GM19025 (cell line): ENCODE measurements around the gene TBX5.
"Not testable (repeated sequence)": the region's sequence is repeated elsewhere in the genome, so short reads cannot be mapped to it uniquely, and the experiment has no call there.

Experiments used
- ATAC-seq: cut with Tn5 transposase; IDR thresholded peaks from one replicate; pipeline ENCODE4 v1.9.1; 2021; ENCODE audit warnings: mild to moderate bottlenecking, low read depth, moderate library complexity; ENCODE audit not compliant: unreplicated experiment

TBX5 gene

DNA sequence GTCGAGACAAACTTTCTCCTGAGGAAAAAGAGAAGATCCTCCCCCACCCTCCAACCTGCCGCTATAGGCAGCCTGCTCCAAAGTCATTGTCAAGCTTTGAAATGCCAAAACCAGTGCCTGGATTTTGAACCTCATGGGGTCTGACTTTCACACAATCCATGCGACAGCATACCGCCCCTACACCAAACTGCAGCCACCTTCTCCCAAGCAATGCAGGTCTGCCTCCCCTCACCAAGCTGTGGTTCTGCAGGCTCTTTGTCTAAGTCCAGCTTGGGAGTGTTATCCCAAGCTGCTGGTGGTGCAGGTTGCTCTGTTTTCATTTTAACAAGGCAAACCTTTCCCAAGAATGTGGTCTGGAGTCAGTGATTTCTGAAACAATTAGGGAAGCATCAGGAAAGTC lies 12.4 kb downstream of the TBX5 start:
- ATAC-seq = no peak

DNA sequence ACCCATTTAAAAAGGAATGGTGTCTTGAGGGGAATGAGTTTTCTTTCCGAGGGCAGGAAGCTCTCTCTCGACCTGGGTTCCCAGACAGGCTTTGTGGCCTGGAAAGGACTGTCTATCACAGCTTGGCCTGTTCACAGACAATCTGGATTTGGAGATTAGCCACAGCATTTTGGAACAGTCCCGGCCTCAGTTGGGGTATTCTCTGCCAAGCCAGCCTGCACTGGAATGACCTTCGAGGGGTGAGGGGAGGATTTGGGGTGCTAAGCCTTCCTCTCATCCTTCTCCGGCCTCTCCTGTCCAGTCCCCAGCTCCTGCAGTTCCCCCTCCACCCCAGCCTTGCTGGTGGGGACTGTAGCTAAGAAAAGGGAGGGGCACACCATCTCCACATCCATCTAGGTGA lies 13.0 kb downstream of the TBX5 start:
- ATAC-seq = no peak

DNA sequence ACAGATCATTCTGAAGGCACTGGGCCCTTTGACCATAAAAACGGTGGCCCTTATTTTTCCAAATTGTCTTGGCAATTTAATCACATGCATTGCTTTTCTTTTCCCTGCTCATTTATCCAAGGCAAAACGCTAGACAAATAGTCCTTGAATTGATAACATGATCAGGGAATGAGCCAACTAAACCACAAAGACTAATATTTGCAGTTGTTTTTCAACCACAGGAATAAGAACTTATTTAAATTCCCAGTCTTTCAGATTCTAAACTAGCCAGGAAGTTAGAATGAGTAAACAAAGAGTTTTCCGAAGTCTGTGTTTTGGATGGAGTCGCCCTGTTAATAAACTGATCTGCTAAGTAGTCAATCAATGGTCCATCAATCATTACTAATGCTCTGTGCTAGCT lies 14.9 kb downstream of the TBX5 start:
- ATAC-seq = no peak

DNA sequence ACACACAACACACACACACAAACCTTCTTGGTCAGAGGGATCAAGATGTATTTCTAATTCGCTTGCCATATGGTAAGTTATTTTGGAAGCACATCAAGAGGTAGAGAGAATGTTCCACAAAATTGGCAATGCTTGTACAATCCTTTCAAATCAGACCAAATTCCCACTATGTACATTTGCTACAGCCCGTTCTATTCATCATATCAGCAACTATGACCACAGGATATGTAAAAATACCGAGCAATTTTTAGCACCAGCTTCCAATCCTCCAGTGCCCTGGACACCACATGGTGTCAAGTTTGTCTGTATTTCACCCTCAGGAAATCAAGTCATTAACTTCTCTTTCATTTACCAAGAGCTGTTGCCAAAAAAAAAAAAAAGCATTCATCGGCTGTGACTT lies 21.2 kb downstream of the TBX5 start:
- ATAC-seq = no peak

DNA sequence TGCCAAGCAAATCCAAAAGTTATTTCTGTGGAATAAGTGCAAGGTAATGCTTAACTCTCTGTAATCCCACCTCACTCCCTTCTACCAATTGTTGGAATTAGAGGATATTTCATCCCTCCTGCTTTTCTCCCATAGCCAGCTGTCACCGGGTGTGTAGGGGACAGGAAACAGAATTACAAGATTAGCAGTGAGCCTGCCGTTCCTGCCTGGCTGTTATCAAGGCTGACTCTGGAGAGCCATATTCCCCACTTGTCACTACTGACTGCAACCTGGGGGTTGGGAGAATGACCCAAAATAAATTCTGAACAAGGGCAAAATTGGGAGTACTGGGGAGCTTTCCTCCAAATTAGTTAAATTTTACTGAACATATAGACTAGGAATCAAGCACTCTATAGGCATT lies 24.8 kb downstream of the TBX5 start:
- ATAC-seq = no peak

DNA sequence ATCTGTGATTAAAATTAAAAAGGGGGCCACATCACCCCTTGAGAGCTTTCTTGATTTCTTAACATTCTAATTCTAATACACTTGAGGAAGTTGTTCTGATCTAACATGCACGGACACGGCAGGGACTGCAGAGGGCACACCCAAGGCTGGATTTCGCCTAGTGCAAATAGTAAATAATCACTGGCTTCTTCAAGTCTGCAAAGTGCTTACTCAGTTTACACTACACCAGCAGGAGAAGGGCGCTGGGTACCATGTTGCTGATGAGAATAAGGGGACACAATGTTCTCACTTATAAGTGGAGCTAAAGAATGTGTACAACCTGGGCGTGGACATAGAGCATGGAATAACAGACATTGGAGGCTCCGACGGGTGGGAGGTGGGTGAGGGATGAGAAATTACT lies 34.2 kb downstream of the TBX5 start:
- ATAC-seq = no peak

DNA sequence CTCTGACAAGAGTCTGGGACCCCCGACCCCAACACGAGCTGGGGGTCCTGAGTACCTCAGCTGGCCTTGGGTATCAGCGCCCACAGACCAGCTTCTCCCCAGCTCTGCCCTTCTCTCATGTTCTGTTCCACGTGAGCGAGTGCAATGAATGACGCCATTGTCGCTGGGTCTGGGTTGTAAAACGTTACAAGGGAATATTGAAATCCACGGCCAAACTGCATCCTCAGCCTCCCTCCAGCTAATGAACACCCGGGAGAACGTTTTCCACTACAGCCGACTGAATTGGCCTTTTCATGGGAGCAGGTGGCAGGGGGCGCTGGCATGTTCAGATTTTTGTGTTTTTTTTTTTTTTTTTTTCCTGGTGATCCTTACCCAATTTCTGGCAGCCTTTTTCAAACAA lies 34.7 kb downstream of the TBX5 start:
- ATAC-seq = no peak

DNA sequence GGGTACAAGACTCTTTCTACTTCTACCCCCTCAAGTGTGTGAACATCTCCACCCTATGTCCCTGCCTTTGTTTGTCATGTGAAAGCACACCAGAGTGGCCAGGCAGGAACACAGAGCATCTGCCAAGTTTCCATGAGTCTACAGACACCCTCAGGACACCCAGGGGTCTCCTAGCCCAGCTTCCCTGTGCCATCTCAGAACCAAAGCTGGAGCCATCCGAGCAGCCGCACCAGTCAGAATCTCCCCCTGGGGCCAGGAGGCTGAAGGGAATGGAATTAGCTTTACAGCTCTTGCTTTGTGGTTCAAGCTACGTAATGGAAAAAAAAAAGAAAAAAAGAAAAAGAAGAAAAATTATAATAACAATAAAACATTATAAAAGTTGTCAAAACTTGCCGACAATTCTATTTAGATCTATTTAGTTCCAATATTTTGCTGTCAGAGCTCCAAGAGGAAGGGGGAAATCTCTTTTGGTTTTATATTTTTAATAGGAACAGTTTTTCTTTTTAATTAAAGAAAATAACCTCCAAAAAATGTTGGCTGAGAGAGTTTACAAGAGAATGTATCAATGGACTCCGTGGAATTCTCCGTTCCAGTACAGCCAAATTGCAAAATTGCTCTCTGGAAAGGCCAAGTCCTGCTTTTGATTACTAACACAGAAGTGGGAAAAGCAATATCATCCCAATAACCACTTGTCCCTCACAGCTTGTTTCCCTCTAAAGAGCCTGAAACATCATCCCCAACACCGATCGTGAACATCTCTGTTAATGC lies 37.1 kb downstream of the TBX5 start:
- no peak for ATAC-seq

DNA sequence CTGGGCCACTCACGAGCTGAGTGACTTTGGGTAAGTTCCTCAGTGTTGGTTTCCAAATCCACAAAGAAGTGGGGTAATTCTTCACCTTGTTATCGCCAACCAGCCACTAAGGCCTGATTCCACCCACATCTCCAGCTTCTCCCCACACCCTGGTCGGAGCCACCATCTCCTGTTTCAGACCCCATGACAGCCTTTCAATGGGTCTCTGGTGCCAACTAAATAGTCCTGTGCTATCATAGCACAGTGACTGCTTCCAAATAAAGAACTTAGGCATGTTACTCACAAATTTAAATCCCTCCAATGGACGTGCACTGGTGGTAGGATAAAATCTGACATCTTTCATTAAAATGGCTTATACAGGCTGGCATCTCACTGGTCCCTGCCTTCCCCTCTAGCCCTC lies 44.0 kb downstream of the TBX5 start:
- ATAC-seq = no peak

DNA sequence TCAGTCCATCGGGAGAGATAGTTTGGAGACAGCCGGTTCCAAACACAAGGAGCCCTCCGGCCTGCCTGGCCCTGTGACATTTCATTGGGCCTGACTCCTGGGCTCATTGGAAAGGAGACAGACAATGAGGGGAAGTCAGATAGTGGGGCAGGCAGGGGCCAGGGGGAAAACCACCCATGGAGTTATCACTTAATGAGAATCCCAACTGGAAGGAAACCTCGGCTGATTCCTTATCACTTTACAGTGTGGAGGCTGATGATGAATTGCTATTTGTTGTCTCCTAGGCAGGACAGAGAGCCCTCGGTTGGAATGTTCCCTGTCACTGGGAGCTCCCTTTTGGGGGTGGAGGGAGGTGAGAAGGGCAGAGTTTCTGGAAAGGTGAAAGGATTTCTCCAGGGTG lies 44.4 kb downstream of the TBX5 start:
- no peak for ATAC-seq

DNA sequence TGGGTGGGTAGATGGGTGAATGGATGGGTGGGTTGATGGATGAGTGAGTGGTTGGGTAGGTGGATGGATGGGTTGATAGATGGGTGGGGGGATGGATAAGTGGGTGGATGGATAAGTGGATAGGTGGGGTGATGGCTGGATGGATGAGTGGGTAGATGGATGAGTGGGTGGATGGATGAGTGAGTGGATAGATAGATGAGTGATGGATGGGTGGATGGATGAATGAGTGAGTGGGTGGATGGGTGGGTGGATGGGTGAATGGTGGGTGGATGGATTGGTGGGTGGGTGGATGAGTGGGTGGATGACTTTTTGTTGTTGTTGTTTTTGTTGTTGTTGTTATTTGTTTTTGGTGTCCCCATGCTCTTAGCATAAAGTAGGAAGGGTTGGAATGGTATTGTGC lies 45.5 kb downstream of the TBX5 start:
- no peak for ATAC-seq

DNA sequence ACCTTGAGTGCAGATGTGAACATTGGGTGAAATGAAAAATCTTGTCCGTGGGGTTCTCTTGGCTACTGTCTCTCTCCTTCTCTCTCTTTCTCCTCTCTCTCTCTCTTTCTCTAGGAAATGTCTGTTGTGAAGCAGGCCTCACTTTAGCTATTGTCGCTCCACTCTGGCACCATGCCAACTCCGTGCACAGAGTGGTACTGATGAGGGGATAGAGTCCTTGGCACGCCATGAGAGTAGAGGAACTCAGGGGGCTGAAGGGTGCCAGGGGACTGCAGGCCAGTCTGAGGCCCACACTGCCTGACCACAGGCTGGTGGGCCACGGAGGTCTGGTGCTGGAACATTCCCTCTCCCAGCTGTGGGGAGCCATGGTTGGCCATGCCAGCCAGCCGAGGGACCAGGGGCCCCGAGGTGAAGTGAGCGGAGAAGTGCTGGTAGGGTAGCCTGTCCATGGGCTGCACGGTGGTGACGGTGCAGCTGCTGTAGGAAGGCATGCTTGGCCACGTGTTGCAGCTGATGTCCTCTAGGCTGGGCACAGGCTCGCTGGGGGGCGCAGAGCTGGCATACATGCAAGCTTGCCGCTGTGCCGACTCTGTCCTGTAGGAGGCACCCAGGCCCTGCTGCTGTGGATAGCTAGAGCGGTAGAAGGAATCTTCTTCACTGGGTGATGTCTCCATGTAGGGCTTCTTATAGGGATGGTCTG lies 50.4 kb downstream of the TBX5 start:
- no peak for ATAC-seq

DNA sequence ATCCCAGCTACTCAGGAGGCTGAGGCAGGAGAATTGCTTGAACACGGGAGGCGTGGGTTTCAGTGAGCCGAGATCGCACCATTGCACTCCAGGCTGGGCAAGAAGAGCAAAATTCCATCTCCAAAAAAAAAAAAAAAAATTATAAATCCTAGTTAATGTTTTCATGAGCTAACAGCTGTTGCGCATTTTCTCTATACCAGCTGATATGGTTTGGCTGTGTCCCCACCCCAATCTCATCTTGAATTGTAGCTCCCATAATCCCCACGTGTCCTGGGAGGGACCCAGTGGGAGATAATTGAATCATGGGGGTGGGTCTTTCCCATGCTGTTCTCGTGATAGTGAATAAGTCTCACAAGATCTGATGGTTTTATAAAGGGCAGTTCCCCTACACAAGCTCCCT lies 56.7 kb downstream of the TBX5 start:
- ATAC-seq = not testable (repeated sequence)

DNA sequence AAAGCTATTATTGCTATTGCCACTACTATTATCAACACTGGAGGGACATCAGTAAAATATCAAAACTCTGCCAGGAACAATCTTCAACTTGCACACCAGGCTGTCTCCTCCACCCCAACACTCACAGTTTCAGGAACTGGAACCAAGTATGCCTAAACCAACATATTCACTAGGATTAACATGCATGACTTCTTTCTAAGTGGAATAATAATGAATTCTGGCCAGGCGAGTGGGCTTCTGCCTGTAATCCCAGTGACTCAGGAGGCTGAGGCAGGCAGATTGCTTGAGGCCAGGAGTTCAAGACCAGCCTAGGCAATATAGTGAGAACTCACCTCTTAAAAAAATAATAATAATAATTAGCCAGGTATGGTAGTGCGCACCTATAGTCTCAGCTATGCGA lies 58.1 kb downstream of the TBX5 start:
- ATAC-seq = no peak

DNA sequence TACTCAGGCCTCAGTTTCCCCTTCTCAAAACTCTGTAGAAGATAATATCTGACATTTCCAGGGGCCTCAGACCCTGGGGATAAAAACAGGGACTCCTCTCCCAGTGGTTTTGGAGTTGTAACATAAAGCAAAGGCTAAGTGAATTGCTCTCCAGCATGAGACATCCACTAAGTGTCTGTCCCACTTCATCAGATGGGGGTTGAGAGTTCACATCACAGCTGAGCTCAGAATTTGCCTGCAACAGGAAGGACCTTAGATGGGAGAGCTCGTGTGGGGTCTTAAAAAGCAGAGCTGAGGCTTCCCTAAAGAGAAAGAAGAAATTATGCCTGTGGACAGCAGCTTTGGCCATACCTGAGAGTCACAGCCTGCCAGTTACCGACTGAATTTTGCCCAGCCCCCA lies 61.1 kb downstream of the TBX5 start:
- ATAC-seq = no peak

DNA sequence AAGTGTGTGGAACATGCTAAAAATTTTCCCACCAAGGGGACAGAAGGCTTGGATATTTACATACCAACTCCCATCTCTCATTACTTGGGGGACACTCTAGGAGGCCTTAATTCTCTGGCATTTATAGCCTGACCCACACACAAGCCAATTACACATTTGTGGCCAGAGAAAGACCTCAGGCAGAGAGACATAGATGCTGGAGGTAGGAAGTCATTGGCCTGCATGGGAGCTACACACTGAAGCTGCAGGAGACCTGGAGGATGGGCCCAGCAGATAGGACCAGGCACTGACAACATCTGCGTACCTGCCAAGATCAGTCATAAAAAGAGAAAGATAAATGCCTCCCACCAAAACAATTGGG lies 61.7 kb downstream of the TBX5 start:
- no peak for ATAC-seq

DNA sequence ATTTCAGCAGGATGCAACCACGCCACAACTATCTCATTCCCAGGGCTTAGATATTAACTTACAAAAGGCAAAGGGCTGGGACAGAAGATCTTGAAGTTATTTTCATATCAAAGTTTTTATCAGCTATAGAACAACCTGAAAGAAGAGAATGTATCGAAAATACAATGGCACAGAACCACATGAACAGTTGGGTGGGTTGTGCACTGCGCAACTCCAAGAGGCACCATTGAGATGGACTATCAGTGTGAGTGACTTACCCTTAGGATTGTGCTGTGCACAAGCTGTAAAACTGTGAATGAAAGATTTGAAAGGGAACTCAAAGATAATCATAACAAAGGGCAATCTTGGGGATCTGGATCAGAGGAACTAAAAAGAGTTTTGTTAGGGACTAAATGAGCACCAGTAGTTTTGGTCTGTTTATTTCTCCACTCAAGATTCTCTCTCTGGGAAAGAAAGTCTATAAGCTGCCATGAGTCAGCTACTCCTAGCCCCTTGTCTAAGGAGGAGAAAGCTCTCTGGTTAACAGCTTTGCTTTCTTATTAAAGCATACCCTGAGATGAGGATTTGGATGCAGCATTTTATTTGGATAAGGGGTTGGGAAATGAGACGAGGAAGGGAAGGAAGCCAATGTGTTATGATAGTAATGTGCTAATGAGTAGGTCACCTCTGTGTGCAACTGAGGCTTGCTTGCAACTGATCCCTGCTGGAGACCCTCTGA lies 62.2 kb downstream of the TBX5 start:
- ATAC-seq = no peak

DNA sequence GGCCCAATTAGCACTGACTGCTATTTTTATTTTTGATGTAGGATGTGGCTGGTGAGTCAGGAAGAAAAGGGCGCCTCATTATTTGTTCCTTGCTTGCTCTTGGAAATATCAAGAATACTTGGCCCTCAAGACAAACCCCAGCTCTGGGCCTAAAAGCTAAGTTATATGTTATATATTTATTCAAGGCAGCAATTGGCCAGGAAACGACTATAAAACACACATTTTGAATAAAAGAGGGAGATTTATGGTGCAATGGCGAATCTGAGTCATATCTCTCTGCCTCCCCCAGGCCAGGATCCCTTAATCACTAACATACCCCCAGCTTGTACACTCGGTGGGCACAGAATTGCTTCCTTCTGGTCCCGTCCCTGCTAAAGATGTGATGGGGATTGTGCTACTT lies 63.3 kb downstream of the TBX5 start:
- no peak for ATAC-seq

DNA sequence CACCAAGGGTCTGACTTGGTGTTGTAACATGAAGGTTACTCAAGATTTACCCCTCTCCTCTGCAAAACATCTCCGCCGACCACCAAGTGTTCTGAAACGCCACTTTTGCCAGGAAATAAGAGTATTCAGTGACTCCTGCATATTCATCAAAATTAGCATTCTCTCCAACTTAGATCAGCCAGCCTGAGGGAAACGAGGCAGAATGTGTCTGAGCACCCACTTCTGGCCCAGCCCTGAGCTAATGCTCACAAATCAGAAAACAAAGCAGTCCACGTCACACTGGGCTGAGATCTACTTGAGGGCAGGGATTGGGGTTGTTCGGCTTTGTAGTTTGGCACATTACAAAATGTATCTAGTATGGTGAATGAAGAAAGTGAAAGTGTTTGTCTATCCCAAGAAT lies 64.3 kb downstream of the TBX5 start:
- no peak for ATAC-seq

DNA sequence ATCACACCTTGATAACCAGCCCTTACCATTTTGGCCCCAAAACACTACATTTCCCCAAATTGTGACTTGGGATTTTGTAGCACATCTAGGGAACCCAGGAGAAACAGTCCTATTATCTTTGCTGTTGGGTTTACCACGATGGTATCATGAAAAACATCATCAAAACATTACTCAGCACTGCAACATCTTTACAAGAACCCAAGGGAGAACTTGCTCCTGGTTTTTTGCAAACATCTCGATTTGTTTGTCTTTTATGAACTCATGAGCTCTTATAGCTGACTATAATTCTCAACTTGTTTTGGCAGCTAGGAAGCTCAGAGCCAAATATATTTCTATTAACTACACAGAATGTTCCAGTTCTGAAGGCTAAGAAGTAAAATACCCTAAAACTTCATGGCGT lies 65.7 kb downstream of the TBX5 start:
- no peak for ATAC-seq

DNA sequence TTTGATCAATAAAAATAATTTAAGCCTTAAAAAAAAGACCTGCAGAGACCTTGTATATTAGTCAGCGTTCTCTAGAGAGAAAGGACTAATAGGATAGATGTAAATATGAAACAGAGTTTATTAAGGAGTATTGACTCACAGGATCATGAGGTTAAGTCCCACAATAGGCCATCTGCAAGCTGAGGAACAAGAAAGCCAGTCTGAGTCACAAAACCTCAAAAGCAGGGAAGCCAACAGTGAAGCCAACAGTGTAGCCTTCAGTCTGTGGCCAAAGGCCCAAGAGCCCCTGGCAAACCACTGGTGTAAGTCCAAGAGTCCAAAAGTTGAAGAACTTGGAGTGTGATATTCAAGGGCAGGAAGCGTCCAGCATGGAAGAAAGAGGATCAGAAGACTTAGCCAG lies 66.3 kb downstream of the TBX5 start:
- ATAC-seq = no peak

DNA sequence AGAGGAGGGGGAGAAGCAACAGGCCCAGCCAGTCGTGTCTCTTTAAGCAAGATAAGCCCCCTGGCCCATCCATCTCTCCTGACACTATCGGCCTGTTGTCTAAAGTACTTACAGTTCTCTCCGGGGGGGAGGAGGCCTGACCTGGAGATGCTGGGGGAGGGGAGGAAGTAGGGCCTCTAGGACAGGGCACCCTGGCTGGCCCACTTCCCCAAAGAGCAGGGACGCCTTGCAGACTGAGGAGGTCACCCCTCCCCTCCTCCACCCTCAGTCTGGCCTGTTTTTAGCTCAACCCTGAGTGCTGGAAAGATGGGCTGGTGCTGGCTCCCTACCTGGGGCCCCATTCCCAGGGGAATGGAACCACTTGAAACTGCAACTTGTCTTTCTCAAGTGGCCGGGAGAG lies 70.3 kb downstream of the TBX5 start:
- no peak for ATAC-seq
